Peyer's patch (tissue), 4 donors: ENCODE results near the gene ADAMTS12. TPM values are rescaled to one million over a fixed set of nuclear protein-coding genes. Genes with fewer than 3 reads are reported as not detected.

Experiments used
- DNase-seq, 3 donors: peaks; one replicate each; pipeline ENCODE4 v3.0.0-alpha.2; 2017 to 2019
- H3K27ac ChIP-seq, 4 donors: fragments of 200-600 bp; sonication (generic); one replicate each; pipeline ENCODE4 v1.5.1; 2016 to 2019
- H3K27me3 ChIP-seq, 2 donors: fragments of 200-600 bp; sonication (generic); one replicate each; pipeline ENCODE4 v1.5.1; 2019
- H3K36me3 ChIP-seq, 3 donors: fragments of 200-600 bp; sonication (generic); one replicate each; pipeline ENCODE4 v1.5.1; 2016 to 2019
- H3K4me1 ChIP-seq, 4 donors: fragments of 200-600 bp; sonication (generic); one replicate each; pipeline ENCODE4 v1.5.1; 2016 to 2019
- H3K4me3 ChIP-seq, 4 donors: fragments of 200-600 bp; sonication (generic); 1 replicate in 3 of 4; 2 replicates in 1 of 4; pipeline ENCODE4 v1.5.1; 2016 to 2019; ENCODE audit warnings: mild to moderate bottlenecking in 1 of 4
- H3K9me3 ChIP-seq, 4 donors: fragments of 200-600 bp; sonication (generic); one replicate each; pipeline ENCODE4 v1.5.1; 2016 to 2019; ENCODE audit warnings: mild to moderate bottlenecking in 1 of 4
- POLR2A ChIP-seq, 2 donors: fragments of 450-650 bp; IDR thresholded peaks; one replicate each; pipeline ENCODE4 v1.5.1; 2017; ENCODE audit warnings: antibody characterized with exemption in 2 of 2, mild to moderate bottlenecking in 2 of 2, moderate library complexity in 2 of 2
- total RNA-seq, 4 donors: library from RNA; depleted of rRNA; stranded (reverse); fragments of >200 nt; gene quantifications; one replicate each; pipeline ENCODE4 v1.1.0, GENCODE V29; 2016
- TF ChIP-seq, protein P1 (sequence below), 6 experiments: fragments of 450-650 bp in 4 of 6; fragments of 200-600 bp in 2 of 6; sonication (generic) in 1 of 6; IDR thresholded peaks; one replicate each; pipeline ENCODE4 v1.5.1; 2017 to 2019; ENCODE audit warnings: antibody characterized with exemption in 6 of 6, mild to moderate bottlenecking in 3 of 6, moderate library complexity in 1 of 6

Gene ADAMTS12
- total RNA-seq, 4 donors from 2014 or later, result 0.53 to 11.6 (median 1.3) TPM

DNA sequence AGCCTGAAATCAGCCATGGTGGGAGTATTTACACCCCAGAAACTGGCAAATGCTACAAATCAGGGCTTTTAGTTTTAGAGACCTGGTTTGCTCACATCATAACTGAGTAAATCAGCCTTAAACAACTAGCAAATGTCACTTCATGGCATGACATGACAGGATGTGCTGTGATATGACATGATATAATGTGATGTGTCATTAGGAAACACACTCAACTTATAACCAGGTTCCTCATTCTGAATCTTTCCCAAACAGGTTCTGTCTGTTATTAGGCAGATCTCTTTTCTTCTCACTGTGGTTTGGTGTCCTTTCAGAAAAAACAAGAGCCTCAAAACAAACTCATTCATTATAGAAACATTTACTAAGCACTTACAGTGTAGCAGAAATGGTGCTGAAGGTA is 90.5 kb downstream of the ADAMTS12 start:
- H3K36me3 ChIP-seq, result no peaks in the 10 kb centered on the region
- H3K4me3 ChIP-seq, result no peak overlapping the region
- no peaks in the 10 kb centered on the region for H3K27me3 ChIP-seq
- no peak for DNase-seq
- no peak overlapping the region for H3K27ac ChIP-seq
- no peaks in the 10 kb centered on the region for H3K4me1 ChIP-seq
- TF ChIP-seq POLR2A (IDR thresholded peaks at IDR 0.05), result no peak
- no peaks in the 10 kb centered on the region for H3K9me3 ChIP-seq

DNA sequence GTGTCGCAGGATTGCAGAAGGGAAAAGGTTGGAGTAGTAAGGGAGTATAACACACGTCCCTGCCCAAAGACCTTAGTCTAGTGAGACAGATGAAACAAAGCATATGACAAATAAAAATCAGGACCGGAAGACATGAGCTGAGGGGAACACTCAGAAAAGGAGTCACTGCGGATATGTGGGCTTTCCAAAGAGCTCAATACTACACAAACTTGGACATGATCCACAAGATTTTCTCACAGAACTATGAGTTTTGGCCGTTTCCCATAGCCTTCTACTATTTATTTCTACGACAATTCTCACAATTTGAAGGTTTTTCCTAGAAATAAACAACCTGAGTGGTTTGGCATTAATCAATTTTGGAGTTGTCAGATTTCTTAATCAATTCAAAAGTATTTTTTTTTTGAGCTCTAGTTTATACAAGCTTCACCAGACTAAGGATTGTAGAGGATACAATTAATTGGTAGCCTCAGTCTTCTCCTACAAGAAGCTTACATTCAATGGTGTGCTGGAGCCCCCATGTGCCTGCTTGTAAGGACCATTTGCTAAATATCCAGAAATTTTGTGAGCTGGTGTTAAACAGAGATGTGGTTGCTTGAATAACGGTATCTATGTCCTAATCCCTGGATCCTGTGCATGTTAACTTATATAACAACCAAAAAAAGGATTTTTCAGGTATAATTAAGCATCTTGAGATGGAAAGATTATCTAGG is 91.4 kb downstream of the ADAMTS12 start:
- no peak for DNase-seq
- TF ChIP-seq, protein P1, sequence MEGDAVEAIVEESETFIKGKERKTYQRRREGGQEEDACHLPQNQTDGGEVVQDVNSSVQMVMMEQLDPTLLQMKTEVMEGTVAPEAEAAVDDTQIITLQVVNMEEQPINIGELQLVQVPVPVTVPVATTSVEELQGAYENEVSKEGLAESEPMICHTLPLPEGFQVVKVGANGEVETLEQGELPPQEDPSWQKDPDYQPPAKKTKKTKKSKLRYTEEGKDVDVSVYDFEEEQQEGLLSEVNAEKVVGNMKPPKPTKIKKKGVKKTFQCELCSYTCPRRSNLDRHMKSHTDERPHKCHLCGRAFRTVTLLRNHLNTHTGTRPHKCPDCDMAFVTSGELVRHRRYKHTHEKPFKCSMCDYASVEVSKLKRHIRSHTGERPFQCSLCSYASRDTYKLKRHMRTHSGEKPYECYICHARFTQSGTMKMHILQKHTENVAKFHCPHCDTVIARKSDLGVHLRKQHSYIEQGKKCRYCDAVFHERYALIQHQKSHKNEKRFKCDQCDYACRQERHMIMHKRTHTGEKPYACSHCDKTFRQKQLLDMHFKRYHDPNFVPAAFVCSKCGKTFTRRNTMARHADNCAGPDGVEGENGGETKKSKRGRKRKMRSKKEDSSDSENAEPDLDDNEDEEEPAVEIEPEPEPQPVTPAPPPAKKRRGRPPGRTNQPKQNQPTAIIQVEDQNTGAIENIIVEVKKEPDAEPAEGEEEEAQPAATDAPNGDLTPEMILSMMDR (IDR thresholded peaks at IDR 0.05), result no peak
- TF ChIP-seq POLR2A (IDR thresholded peaks at IDR 0.05), result no peak
- no peaks in the 10 kb centered on the region for H3K4me1 ChIP-seq
- no peak overlapping the region for H3K4me3 ChIP-seq
- no peaks in the 10 kb centered on the region for H3K36me3 ChIP-seq
- H3K27me3 ChIP-seq, result no peaks in the 10 kb centered on the region
- no peak overlapping the region for H3K27ac ChIP-seq
- H3K9me3 ChIP-seq, result no peaks in the 10 kb centered on the region

DNA sequence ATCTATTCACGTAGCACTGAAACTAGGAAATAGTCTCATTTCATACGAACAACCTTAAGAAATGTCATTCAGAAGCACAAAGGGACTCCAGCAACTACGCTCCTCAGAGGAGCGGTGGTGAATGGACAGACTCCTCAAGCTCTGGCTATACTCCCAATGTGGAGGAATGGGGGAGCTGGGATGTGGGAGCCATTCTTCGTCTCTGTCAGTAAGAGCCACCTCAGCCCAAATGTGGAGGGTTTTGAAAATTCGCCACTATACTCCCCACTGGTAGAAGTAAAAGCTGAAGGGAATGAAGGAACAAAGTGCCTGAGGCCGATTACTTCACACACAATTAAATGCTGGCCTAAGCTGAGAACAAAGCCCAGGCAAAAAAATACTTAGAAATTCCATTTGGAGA is 96.3 kb downstream of the ADAMTS12 start:
- no peak for TF ChIP-seq POLR2A (IDR thresholded peaks at IDR 0.05)
- TF ChIP-seq, protein P1 (IDR thresholded peaks at IDR 0.05), result no peak
- Histone ChIP-seq H3K4me3 (no peak overlapping the region), H3K27ac (no peak overlapping the region), H3K27me3 (no peaks in the 10 kb centered on the region), H3K4me1 (no peaks in the 10 kb centered on the region), H3K36me3 (no peaks in the 10 kb centered on the region), H3K9me3 (no peaks in the 10 kb centered on the region)
- DNase-seq, result no peak

DNA sequence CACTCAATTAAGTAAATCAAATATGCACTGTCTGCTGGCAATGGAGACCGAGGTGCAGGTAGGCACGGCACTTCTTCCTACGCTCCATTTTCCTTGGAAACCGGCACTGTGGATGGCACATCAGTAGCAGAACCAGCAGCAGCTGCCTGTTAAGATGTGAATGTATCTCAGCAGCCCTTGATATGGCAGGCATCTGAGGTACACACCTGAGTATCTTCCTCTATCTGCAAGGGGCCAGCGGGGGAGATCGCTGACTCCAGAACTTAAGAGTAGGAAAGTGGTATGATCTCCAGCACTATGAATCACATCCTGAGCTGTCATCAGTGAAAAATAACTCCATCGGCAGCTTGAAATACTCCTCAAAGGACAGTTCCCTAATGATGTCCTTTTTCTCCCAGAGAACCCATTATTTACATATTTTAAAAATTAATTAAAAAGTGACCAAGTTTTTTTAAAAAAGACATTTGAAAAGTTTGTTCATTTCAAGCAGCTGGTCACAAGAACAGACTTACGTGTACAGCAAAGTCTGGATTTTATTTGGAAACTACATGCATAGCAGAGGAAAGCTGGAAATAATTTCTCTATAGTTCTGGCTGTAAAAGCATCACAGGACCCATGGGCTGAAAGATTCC is 97.1 kb downstream of the ADAMTS12 start:
- no peak for TF ChIP-seq POLR2A (IDR thresholded peaks at IDR 0.05)
- TF ChIP-seq, protein P1 (IDR thresholded peaks at IDR 0.05), result no peak
- no peaks in the 10 kb centered on the region for H3K27me3 ChIP-seq
- H3K27ac ChIP-seq, result no peak overlapping the region
- no peaks in the 10 kb centered on the region for H3K4me1 ChIP-seq
- no peaks in the 10 kb centered on the region for H3K9me3 ChIP-seq
- no peak overlapping the region for H3K4me3 ChIP-seq
- H3K36me3 ChIP-seq, result no peaks in the 10 kb centered on the region
- no peak for DNase-seq

GRCh38 chr5:33793836-33794549 is 97.8 kb downstream of the ADAMTS12 start:
- H3K4me3 ChIP-seq, result no peak overlapping the region
- TF ChIP-seq, protein P1 (IDR thresholded peaks at IDR 0.05), result no peak
- no peak for TF ChIP-seq POLR2A (IDR thresholded peaks at IDR 0.05)

GRCh38 chr5:33793276-33793675 is 98.5 kb downstream of the ADAMTS12 start:
- Histone ChIP-seq H3K9me3 (no peaks in the 10 kb centered on the region), H3K4me3 (no peak overlapping the region), H3K27me3 (no peaks in the 10 kb centered on the region), H3K4me1 (no peaks in the 10 kb centered on the region), H3K27ac (no peak overlapping the region), H3K36me3 (no peaks in the 10 kb centered on the region)
- DNase-seq, result no peak
- TF ChIP-seq POLR2A (IDR thresholded peaks at IDR 0.05), result no peak
- TF ChIP-seq, protein P1 (IDR thresholded peaks at IDR 0.05), result no peak

More at GRCh38 chr5:33793836-33794549, 97.8 kb downstream of the ADAMTS12 start:
- no peaks in the 10 kb centered on the region for H3K4me1 ChIP-seq
- H3K9me3 ChIP-seq, result no peaks in the 10 kb centered on the region
- no peak for DNase-seq
- no peaks in the 10 kb centered on the region for H3K36me3 ChIP-seq
- H3K27ac ChIP-seq, result no peak overlapping the region
- no peaks in the 10 kb centered on the region for H3K27me3 ChIP-seq
